HEK293T (cell line): ENCODE results near the gene RPLP1.

Source experiments
- ARNT ChIP-seq: fragments of 450-650 bp; IDR thresholded peaks from 2 replicates; pipeline ENCODE4 v1.6.1; 2017; ENCODE audit warnings: mild to moderate bottlenecking
- BHLHE40 ChIP-seq: fragments of 450-650 bp; IDR thresholded peaks from 2 replicates; pipeline ENCODE4 v1.6.1; 2016; ENCODE audit warnings: mild to moderate bottlenecking, moderate library complexity, borderline replicate concordance
- CTBP1 ChIP-seq: fragments of 450-650 bp; IDR thresholded peaks from 2 replicates; pipeline ENCODE4 v1.6.1; 2016; ENCODE audit warnings: borderline replicate concordance
- FOXA1 ChIP-seq: fragments of 450-650 bp; IDR thresholded peaks from 2 replicates; pipeline ENCODE4 v1.6.1; 2016; ENCODE audit warnings: mild to moderate bottlenecking
- FOXK2 ChIP-seq: fragments of 450-650 bp; IDR thresholded peaks from 2 replicates; pipeline ENCODE4 v1.6.1; 2016; ENCODE audit warnings: mild to moderate bottlenecking
- HDGF ChIP-seq: fragments of 450-650 bp; IDR thresholded peaks from 2 replicates; pipeline ENCODE4 v1.6.1; 2017; ENCODE audit warnings: antibody characterized with exemption, borderline replicate concordance
- NFRKB ChIP-seq: fragments of 450-650 bp; IDR thresholded peaks from 2 replicates; pipeline ENCODE4 v1.6.1; 2016; ENCODE audit warnings: mild to moderate bottlenecking, moderate library complexity
- PKNOX1 ChIP-seq: fragments of 450-650 bp; IDR thresholded peaks from 2 replicates; pipeline ENCODE4 v1.6.1; 2016
- SP1 ChIP-seq: fragments of 450-650 bp; IDR thresholded peaks from 2 replicates; pipeline ENCODE4 v1.6.1; 2017
- TARDBP ChIP-seq: fragments of 450-650 bp; IDR thresholded peaks from 2 replicates; pipeline ENCODE4 v1.6.1; 2016
- ZNF384 ChIP-seq: fragments of 450-650 bp; IDR thresholded peaks from 2 replicates; pipeline ENCODE4 v1.6.1; 2016

- TF ChIP-seq NFRKB (no peak), SP1 (no peak), BHLHE40 (no peak), TARDBP (no peak), HDGF (no peak), PKNOX1 (no peak), FOXA1 (no peak), ZNF384 (no peak), ARNT (no peak), CTBP1 (no peak), FOXK2 (no peak)
Observed at GRCh38 chr15:69479081-69479480, 26.5 kb downstream of the RPLP1 start.
